ENCODE data around the gene CDHR4. TPM values are rescaled to one million over a fixed set of nuclear protein-coding genes. Genes with fewer than 3 reads are reported as not detected.

Gene CDHR4
- total RNA-seq, 4 donors from 2014 or later: 1.0 TPM; not detected in 3

DNA sequence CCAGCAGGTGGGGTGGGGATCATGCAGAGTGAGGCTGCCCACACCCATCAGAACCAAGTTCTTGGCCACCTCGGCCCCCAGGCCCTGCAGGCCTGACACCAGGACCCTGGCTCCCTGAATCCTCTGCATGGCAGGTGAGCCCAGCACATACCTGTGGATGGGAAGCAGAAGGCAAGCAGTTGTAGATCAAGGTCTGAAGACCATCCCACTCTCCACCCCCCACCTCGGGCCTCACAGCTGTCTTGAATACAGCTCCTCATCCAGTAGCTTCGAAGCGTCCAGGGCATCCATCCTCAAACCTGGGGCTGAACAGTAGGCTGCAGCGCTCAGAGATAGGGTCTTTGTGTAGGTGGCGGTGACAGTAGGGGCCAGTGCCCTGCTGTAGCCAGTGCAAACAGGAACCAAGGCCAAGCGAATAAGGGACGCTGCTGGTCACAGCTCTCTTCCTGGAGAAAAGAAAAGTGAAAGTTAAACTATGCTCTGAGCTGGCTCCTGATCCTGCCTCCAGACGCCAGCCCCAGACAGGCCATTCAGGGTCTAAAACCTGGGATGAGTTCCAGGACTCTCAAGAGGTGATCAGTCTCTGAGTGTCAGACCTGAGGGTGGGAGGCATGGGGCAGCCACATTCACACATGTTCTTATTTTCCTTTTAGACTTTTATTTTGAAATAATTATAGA lies 14.0 kb upstream of the CDHR4 start, which contains the start of gene UBA7:
TSS of gene UBA7 (minus strand) at position 457 of the 678 bp plus-strand sequence. CDS start at position 291, 166 bp downstream.
- peaks cover 0 to 38% (median 0%) of the 10 kb centered on the region in 3 donors for H3K36me3 ChIP-seq
- H3K4me3 ChIP-seq: peak within 1 kb of the TSS; percentile 41 to 69 (median 57)
- DNase-seq: peak; percentile 63 to 75 (median 66)

DNA sequence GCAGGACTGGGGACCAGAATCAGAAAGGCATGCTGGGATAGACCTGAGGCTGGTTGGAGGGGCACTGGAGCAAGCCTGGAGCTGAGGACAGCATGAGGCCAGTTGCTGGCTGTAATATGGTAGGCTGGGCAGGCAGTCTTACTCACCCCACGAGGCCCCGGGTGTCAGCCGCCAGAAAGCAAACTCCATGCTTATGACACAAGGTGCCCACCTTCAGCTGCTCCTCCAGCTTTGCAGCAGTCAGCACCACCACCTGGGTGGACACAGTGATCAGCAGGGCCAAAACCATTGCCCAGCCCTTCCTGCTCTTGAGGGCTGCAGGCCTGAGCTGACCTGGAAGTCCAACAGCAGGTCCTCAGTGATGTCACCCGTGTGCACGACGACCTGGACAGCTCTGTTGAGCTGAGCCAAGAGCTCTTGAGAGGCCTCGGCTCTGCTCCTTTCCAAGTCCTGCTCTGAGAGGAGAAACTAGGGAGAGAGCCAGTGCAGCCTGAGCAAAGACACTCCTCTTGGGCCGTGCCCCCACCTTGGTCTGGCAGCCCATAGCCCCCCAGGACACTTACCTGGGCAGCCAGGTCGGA lies 13.3 kb upstream of the CDHR4 start:
- H3K36me3 ChIP-seq: peaks cover 0 to 38% (median 0%) of the 10 kb centered on the region in 3 donors
- no peak for TF ChIP-seq POLR2A (IDR thresholded peaks at IDR 0.05)
- TF ChIP-seq, protein P1, sequence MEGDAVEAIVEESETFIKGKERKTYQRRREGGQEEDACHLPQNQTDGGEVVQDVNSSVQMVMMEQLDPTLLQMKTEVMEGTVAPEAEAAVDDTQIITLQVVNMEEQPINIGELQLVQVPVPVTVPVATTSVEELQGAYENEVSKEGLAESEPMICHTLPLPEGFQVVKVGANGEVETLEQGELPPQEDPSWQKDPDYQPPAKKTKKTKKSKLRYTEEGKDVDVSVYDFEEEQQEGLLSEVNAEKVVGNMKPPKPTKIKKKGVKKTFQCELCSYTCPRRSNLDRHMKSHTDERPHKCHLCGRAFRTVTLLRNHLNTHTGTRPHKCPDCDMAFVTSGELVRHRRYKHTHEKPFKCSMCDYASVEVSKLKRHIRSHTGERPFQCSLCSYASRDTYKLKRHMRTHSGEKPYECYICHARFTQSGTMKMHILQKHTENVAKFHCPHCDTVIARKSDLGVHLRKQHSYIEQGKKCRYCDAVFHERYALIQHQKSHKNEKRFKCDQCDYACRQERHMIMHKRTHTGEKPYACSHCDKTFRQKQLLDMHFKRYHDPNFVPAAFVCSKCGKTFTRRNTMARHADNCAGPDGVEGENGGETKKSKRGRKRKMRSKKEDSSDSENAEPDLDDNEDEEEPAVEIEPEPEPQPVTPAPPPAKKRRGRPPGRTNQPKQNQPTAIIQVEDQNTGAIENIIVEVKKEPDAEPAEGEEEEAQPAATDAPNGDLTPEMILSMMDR (IDR thresholded peaks at IDR 0.05): no peak

More for the DNA sequence above, 14.0 kb upstream of the CDHR4 start, which contains the start of gene UBA7:
- Histone ChIP-seq H3K4me1 (peaks cover 9 to 24% (median 14%) of the 10 kb centered on the region in 4 donors), H3K27me3 (no peaks in the 10 kb centered on the region), H3K27ac (peak within 1 kb of the TSS; percentile 81 to 87 (median 82)), H3K9me3 (no peaks in the 10 kb centered on the region)
- peak; percentile 21 to 26 for TF ChIP-seq POLR2A (IDR thresholded peaks at IDR 0.05)
- TF ChIP-seq, protein P1 (IDR thresholded peaks at IDR 0.05): no peak

DNA sequence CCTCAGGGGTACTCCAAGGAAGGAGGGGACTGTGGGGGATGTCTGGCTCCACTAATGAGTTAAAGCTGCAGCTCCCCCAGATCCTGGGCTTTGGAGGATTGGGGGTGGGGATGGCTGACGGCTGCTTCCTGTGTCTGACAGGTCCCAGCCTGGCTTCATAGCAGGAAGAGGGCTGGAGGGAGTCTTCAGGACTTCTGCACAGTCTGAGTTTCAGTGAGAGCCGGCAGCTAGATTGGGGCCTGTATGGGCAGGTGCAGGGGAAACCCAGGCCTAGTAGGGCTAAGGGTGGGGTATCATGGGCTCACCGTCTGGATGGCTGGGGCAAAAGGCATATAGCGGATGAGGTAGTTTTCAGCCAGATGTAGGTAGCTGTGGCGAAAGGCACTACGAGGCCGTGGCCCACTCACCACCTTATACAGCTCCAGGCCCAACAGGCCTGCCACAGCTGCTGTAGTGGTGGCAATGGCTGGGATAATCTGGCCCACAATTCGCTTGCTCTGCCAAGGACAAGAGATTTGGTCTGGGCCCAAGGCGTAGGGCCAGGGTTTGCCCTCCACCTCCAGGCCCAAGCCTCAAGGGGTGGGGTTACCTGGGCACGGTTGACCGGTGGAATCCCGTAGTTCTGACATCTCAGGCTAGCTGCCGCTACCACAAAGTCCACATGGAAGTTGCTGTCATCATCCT lies 7.9 kb upstream of the CDHR4 start:
- TF ChIP-seq, protein P1 (IDR thresholded peaks at IDR 0.05): no peak
- no peak for TF ChIP-seq POLR2A (IDR thresholded peaks at IDR 0.05)
- Histone ChIP-seq H3K9me3 (no peaks in the 10 kb centered on the region), H3K4me3 (no peak overlapping the region), H3K4me1 (peaks cover 1 to 50% (median 48%) of the 10 kb centered on the region in 4 donors), H3K36me3 (peaks cover 0 to 45% (median 0%) of the 10 kb centered on the region in 3 donors), H3K27me3 (no peaks in the 10 kb centered on the region), H3K27ac (peak overlapping the region in 3 of 4 donors; percentile 47 to 98 (median 90))
- peak in 1 of 3 donors; percentile 39 for DNase-seq

More for the DNA sequence above, 13.3 kb upstream of the CDHR4 start:
- Histone ChIP-seq H3K27ac (peak overlapping the region; percentile 81 to 87 (median 82)), H3K4me3 (peak overlapping the region; percentile 41 to 69 (median 57)), H3K9me3 (no peaks in the 10 kb centered on the region), H3K27me3 (no peaks in the 10 kb centered on the region), H3K4me1 (peaks cover 9 to 24% (median 15%) of the 10 kb centered on the region in 4 donors)
- no peak for DNase-seq

DNA sequence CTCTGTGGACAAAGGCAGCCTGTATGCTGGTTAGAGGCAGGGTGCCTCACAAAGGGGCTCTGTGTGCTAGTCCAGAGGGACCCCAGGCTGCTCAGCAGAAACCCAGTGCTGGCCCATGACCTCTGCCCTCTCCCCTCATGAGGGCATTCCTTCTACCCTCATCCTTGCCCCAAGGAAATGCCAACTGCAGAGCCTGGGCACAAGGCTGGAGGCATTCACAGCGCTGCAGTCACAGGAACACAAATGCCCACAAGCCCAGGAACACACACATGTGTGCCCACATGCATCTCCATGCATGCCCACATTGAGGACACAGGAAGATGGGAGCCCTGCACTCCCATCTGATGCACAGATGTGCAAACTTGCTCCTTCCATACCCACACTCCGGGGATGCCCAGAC lies 7.2 kb upstream of the CDHR4 start:
- H3K27ac ChIP-seq: peak overlapping the region; percentile 78 to 98 (median 89)
- DNase-seq: no peak
- peaks cover 0 to 45% (median 42%) of the 10 kb centered on the region in 4 donors for H3K4me1 ChIP-seq

More for the DNA sequence above, 7.2 kb upstream of the CDHR4 start:
- TF ChIP-seq POLR2A (IDR thresholded peaks at IDR 0.05): no peak
- TF ChIP-seq, protein P1 (IDR thresholded peaks at IDR 0.05): no peak
- Histone ChIP-seq H3K36me3 (peaks cover 0 to 37% (median 0%) of the 10 kb centered on the region in 3 donors), H3K27me3 (no peaks in the 10 kb centered on the region), H3K4me3 (no peak overlapping the region), H3K9me3 (no peaks in the 10 kb centered on the region)
